ENCODE measurements around the gene ADARB2. TPM values are rescaled to one million over a fixed set of nuclear protein-coding genes. Genes with fewer than 3 reads are reported as not detected.

The ADARB2 gene
- total and polyA plus RNA-seq, 2 donors (not counting 1 experiment from before 2014, with no cell fraction given) = not detected

GRCh38 chr10:1536341-1536740 is 201.0 kb downstream of the ADARB2 start:
- H3K27me3 ChIP-seq (ENCODE audit: control insufficient read depth, insufficient read depth, low read length) = no peaks in the 10 kb centered on the region
- no peak overlapping the region for H3K9ac ChIP-seq (ENCODE audit: insufficient read depth, low read length)
- H3K36me3 ChIP-seq (ENCODE audit: control insufficient read depth, insufficient read depth, low read length) = no peaks in the 10 kb centered on the region
- H4K20me1 ChIP-seq (ENCODE audit: control insufficient read depth, extremely low read depth, insufficient read depth, low read length) = no peaks in the 10 kb centered on the region
- no peaks in the 10 kb centered on the region for H3K79me2 ChIP-seq (ENCODE audit: control insufficient read depth, insufficient read depth, low read length)
- no peaks in the 10 kb centered on the region for H3K9me3 ChIP-seq (ENCODE audit: control insufficient read depth, insufficient read depth, low read depth, low read length)
- DNase-seq (ENCODE audit: low read depth in 2 of 2) = no peak
- TF ChIP-seq CTCF (conservative IDR thresholded peaks at IDR 0.05 in 1 of 2, IDR thresholded peaks at IDR 0.05 in 1 of 2; ENCODE audit: low read depth in 1 of 2, low read length in 2 of 2) = no peak
- H3K27ac ChIP-seq (ENCODE audit: insufficient read depth, low read length) = no peak overlapping the region
- no peak overlapping the region for H3K4me3 ChIP-seq (replicated peaks in 1 of 4; ENCODE audit: control extremely low read depth in 1 of 4, insufficient read depth in 1 of 4, low read depth in 3 of 4, low read length in 4 of 4)
- H2AFZ ChIP-seq (ENCODE audit: low read length) = no peak overlapping the region
- no peak overlapping the region for H3K4me2 ChIP-seq (ENCODE audit: extremely low read depth, insufficient read depth, low read length)
- no peaks in the 10 kb centered on the region for H3K4me1 ChIP-seq (ENCODE audit: control insufficient read depth, extremely low read depth, insufficient read depth, low read length)

GRCh38 chr10:1535301-1535965 is 201.9 kb downstream of the ADARB2 start:
- DNase-seq (ENCODE audit: low read depth in 2 of 2) = no peak
- H3K27me3 ChIP-seq (ENCODE audit: control insufficient read depth, insufficient read depth, low read length) = no peaks in the 10 kb centered on the region
- TF ChIP-seq EZH2 (IDR thresholded peaks at IDR 0.05; ENCODE audit: low read length, missing control alignments) = no peak
- no peak for TF ChIP-seq CTCF (conservative IDR thresholded peaks at IDR 0.05 in 1 of 2, IDR thresholded peaks at IDR 0.05 in 1 of 2; ENCODE audit: low read depth in 1 of 2, low read length in 2 of 2)
- H2AFZ ChIP-seq (ENCODE audit: low read length) = no peak overlapping the region
- no peak overlapping the region for H3K4me3 ChIP-seq (replicated peaks in 1 of 4; ENCODE audit: control extremely low read depth in 1 of 4, insufficient read depth in 1 of 4, low read depth in 3 of 4, low read length in 4 of 4)
- H3K9me3 ChIP-seq (ENCODE audit: control insufficient read depth, insufficient read depth, low read depth, low read length) = no peaks in the 10 kb centered on the region
- no peaks in the 10 kb centered on the region for H3K79me2 ChIP-seq (ENCODE audit: control insufficient read depth, insufficient read depth, low read length)
- no peak overlapping the region for H3K4me2 ChIP-seq (ENCODE audit: extremely low read depth, insufficient read depth, low read length)
- no peaks in the 10 kb centered on the region for H4K20me1 ChIP-seq (ENCODE audit: control insufficient read depth, extremely low read depth, insufficient read depth, low read length)
- no peak overlapping the region for H3K9ac ChIP-seq (ENCODE audit: insufficient read depth, low read length)
- H3K27ac ChIP-seq (ENCODE audit: insufficient read depth, low read length) = no peak overlapping the region
- H3K4me1 ChIP-seq (ENCODE audit: control insufficient read depth, extremely low read depth, insufficient read depth, low read length) = no peaks in the 10 kb centered on the region
- H3K36me3 ChIP-seq (ENCODE audit: control insufficient read depth, insufficient read depth, low read length) = no peaks in the 10 kb centered on the region

GRCh38 chr10:1534820-1535219 is 202.5 kb downstream of the ADARB2 start:
- Histone ChIP-seq H3K4me2 (ENCODE audit: extremely low read depth, insufficient read depth, low read length) (no peak overlapping the region), H3K4me1 (ENCODE audit: control insufficient read depth, extremely low read depth, insufficient read depth, low read length) (no peaks in the 10 kb centered on the region), H3K9ac (ENCODE audit: insufficient read depth, low read length) (no peak overlapping the region), H2AFZ (ENCODE audit: low read length) (no peak overlapping the region), H3K9me3 (ENCODE audit: control insufficient read depth, insufficient read depth, low read depth, low read length) (no peaks in the 10 kb centered on the region), H3K79me2 (ENCODE audit: control insufficient read depth, insufficient read depth, low read length) (no peaks in the 10 kb centered on the region), H4K20me1 (ENCODE audit: control insufficient read depth, extremely low read depth, insufficient read depth, low read length) (no peaks in the 10 kb centered on the region), H3K4me3 (replicated peaks in 1 of 4; ENCODE audit: control extremely low read depth in 1 of 4, insufficient read depth in 1 of 4, low read depth in 3 of 4, low read length in 4 of 4) (no peak overlapping the region), H3K36me3 (ENCODE audit: control insufficient read depth, insufficient read depth, low read length) (no peaks in the 10 kb centered on the region), H3K27me3 (ENCODE audit: control insufficient read depth, insufficient read depth, low read length) (no peaks in the 10 kb centered on the region), H3K27ac (ENCODE audit: insufficient read depth, low read length) (no peak overlapping the region)
- no peak for DNase-seq (ENCODE audit: low read depth in 2 of 2)
- TF ChIP-seq CTCF (conservative IDR thresholded peaks at IDR 0.05 in 1 of 2, IDR thresholded peaks at IDR 0.05 in 1 of 2; ENCODE audit: low read depth in 1 of 2, low read length in 2 of 2) = no peak
- no peak for TF ChIP-seq EZH2 (IDR thresholded peaks at IDR 0.05; ENCODE audit: low read length, missing control alignments)
